K562 (cell line): Measurements from ENCODE around the gene SH2D3A. TPM values are rescaled to one million over a fixed set of nuclear protein-coding genes. Genes with fewer than 3 reads are reported as not detected.

Experiments
- ATAC-seq: fragments of 200-7000 bp; cut with Tn5 transposase; 3 replicates; pipeline ENCODE4 v1.9.1; 2020; ENCODE audit warnings: moderate library complexity
- BruUV-seq: library from RNA; stranded (reverse); fragments of 400-500 nt; replicated peaks from 2 replicates; lab custom pipeline; 2021; lab: Mats Ljungman, UMichigan
- CTCF ChIA-PET: fragments of 300-600 bp; formaldehyde crosslinking; extraction: SDS; loops from one replicate; lab custom pipeline; 2021; ENCODE audit warnings: low intra/inter-chr PET ratio; lab: Yijun Ruan, JAX
- POLR2A ChIA-PET: fragments of 300-600, 350-650 bp; sonication (Branson Sonifier 250); formaldehyde crosslinking; extraction: SDS; loops from one replicate; lab custom pipeline; 2021; ENCODE audit warnings: antibody characterized with exemption, inconsistent platforms; lab: Yijun Ruan, JAX
- DNase-seq, 4 experiments: peaks; one replicate each; pipeline versions ENCODE4 v3.0.0 to v3.0.0-alpha.2; 2011 to 2018; ENCODE audit warnings: low spot score in 3 of 4, mixed read lengths in 3 of 4; ENCODE audit errors: extremely low read depth in 1 of 4
- FAIRE-seq: peaks from 2 replicates; lab custom pipeline; 2011; peaks lifted over from hg19 to GRCh38; lab: Jason Lieb, UNC
- H2AFZ ChIP-seq: 2 replicates; pipeline ENCODE4 v1.6.0; 2011; ENCODE audit warnings: low read depth, low read length, control low read depth, inconsistent platforms
- H3K27ac ChIP-seq: fragments of 200-600 bp; 3 replicates; pipeline ENCODE4 v1.8.0; 2011; ENCODE audit warnings: low read depth, mild to moderate bottlenecking, control low read depth, inconsistent platforms, low read length, moderate library complexity, mixed read lengths; ENCODE audit errors: extremely low read depth
- H3K27me3 ChIP-seq, 2 experiments: fragments of 300-600 bp in 1 of 2; 2 replicates in 1 of 2; 3 replicates in 1 of 2; pipeline versions ENCODE4 v1.6.0 to v1.8.0; 2011; ENCODE audit warnings: inconsistent platforms in 2 of 2, low read length in 2 of 2, mild to moderate bottlenecking in 1 of 2, mixed read lengths in 1 of 2, moderate library complexity in 1 of 2; ENCODE audit not compliant: control insufficient read depth in 2 of 2, insufficient read depth in 2 of 2
- H3K36me3 ChIP-seq: fragments of 300-600 bp; 3 replicates; pipeline ENCODE4 v1.8.0; 2011; ENCODE audit warnings: mild to moderate bottlenecking, low read length, inconsistent platforms; ENCODE audit not compliant: control insufficient read depth, insufficient read depth
- H3K4me1 ChIP-seq, 2 experiments: fragments of 200-600 bp in 1 of 2; replicated peaks in 1 of 2; 2 replicates in 1 of 2; 3 replicates in 1 of 2; pipeline versions ENCODE4 v1.5.1 to v1.8.0; 2011; ENCODE audit warnings: inconsistent platforms in 2 of 2, low read length in 2 of 2, mild to moderate bottlenecking in 1 of 2, mixed read lengths in 1 of 2, moderate library complexity in 1 of 2; ENCODE audit not compliant: control insufficient read depth in 2 of 2, insufficient read depth in 2 of 2
- H3K4me2 ChIP-seq: 2 replicates; pipeline ENCODE4 v1.6.1; 2011; ENCODE audit warnings: low read length, control low read depth, inconsistent platforms, mixed read lengths; ENCODE audit not compliant: insufficient read depth
- H3K4me3 ChIP-seq: fragments of 200-600 bp; sonication (generic), shearing (Covaris generic); 2 replicates; pipeline ENCODE4 v1.5.1; 2016; ENCODE audit warnings: control low read depth, inconsistent platforms
- H3K79me2 ChIP-seq: fragments of 200-600 bp; 3 replicates; pipeline ENCODE4 v1.8.0; 2011; ENCODE audit warnings: low read length, inconsistent platforms; ENCODE audit not compliant: control insufficient read depth, insufficient read depth
- H3K9ac ChIP-seq, 2 experiments: 2 replicates each; pipeline versions ENCODE4 v1.6.0 to v1.6.1; 2011; ENCODE audit warnings: low read depth in 2 of 2, low read length in 2 of 2, control low read depth in 1 of 2, inconsistent platforms in 1 of 2, mild to moderate bottlenecking in 1 of 2, mixed read lengths in 1 of 2; ENCODE audit not compliant: insufficient read depth in 1 of 2
- H3K9me1 ChIP-seq: one replicate; pipeline ENCODE4 v1.6.0; 2011; ENCODE audit warnings: inconsistent platforms, mild to moderate bottlenecking, low read length, moderate library complexity; ENCODE audit not compliant: control insufficient read depth, insufficient read depth
- H3K9me3 ChIP-seq: replicated peaks from 2 replicates; pipeline ENCODE4 v1.5.1; 2011; ENCODE audit warnings: low read depth, low read length, inconsistent platforms; ENCODE audit not compliant: control insufficient read depth, insufficient read depth
- H4K20me1 ChIP-seq: replicated peaks from 2 replicates; pipeline ENCODE4 v1.6.1; 2011; ENCODE audit warnings: low read length, inconsistent platforms, mixed read lengths; ENCODE audit not compliant: control insufficient read depth, insufficient read depth
- CBFB ChIP-seq: sonication (generic); formaldehyde crosslinking; IDR thresholded peaks from 2 replicates; pipeline ENCODE4 v1.4.0; 2020; ENCODE audit warnings: mild to moderate bottlenecking, missing genetic modification reagents
- DPF2 ChIP-seq: fragments of 450-650 bp; IDR thresholded peaks from 2 replicates; pipeline ENCODE4 v1.6.1; 2016
- HDGF ChIP-seq: fragments of 450-650 bp; IDR thresholded peaks from 2 replicates; pipeline ENCODE4 v1.6.1; 2016
- HNRNPH1 ChIP-seq: fragments of 200-400 bp; formaldehyde crosslinking; optimal IDR thresholded peaks from 2 replicates; pipeline ENCODE3; 2017; ENCODE audit warnings: low read depth, mild to moderate bottlenecking, low read length, moderate library complexity
- KDM1A ChIP-seq, 2 experiments: fragments of 450-650 bp; IDR thresholded peaks; 2 replicates each; pipeline ENCODE4 v1.6.1; 2016; ENCODE audit warnings: mild to moderate bottlenecking in 2 of 2
- MAFG ChIP-seq: fragments of 450-650 bp; conservative IDR thresholded peaks from 2 replicates; pipeline ENCODE4 v1.6.1; 2016; ENCODE audit warnings: missing genetic modification characterization, missing compliant biosample characterization
- NR2C1 ChIP-seq, 2 experiments: fragments of 450-650 bp; IDR thresholded peaks; 2 replicates each; pipeline ENCODE4 v1.6.1; 2017; ENCODE audit warnings: mild to moderate bottlenecking in 2 of 2, antibody characterized with exemption in 1 of 2, inconsistent platforms in 1 of 2, missing compliant biosample characterization in 1 of 2, missing genetic modification characterization in 1 of 2
- RFX5 ChIP-seq: IDR thresholded peaks from 2 replicates; pipeline ENCODE4 v1.6.1; 2011; ENCODE audit warnings: low read depth, mild to moderate bottlenecking, improper control_type of control experiment, low read length
- SMARCC2 ChIP-seq: fragments of 450-650 bp; IDR thresholded peaks from 2 replicates; pipeline ENCODE4 v1.6.1; 2017; ENCODE audit warnings: antibody characterized with exemption, moderate library complexity, mild to moderate bottlenecking, low read depth
- WGBS: fragments of 100-300 bp; shearing (Covaris generic); methylation state at CpG from one replicate; pipeline ENCODE4 v1.1.6; 2016; ENCODE audit warnings: low coverage, mixed read lengths; ENCODE audit not compliant: insufficient coverage; ENCODE audit errors: missing lambda C conversion rate; 5-methylcytosine and 5-hydroxymethylcytosine counted together
- in situ Hi-C: fragments of 300-500 bp; cut with MboI; formaldehyde crosslinking; loops from 4 replicates; pipeline ENCODE4 v1.15.0; 2018; ENCODE audit warnings: inconsistent platforms, mixed read lengths
- intact Hi-C: fragments of 100-400 bp; cut with micrococcal nuclease; formaldehyde crosslinking; loops from 2 replicates; pipeline ENCODE4 v1.14.2; 2022
- polyA plus RNA-seq, 8 experiments: library from polyadenylated mRNA; depleted of rRNA in 4 of 8; stranded (reverse) in 5 of 8; unstranded in 3 of 8; fragments of >200 nt; fragmentation: Nextera tagmentation in 2 of 8; fragmentation: Illumina TruSeq in 1 of 8; extraction: Ambion mirVana in 2 of 8; extraction: Trizol in 1 of 8; gene quantifications; 2 replicates each; pipeline versions ENCODE4 v1.2.1 to v1.2.3, GENCODE V29; 2011 to 2014; ENCODE audit warnings: inconsistent platforms in 1 of 8, missing spikeins in 1 of 8
- total RNA-seq, 7 experiments: library from RNA; depleted of rRNA in 6 of 7; stranded (reverse); fragments of >200 nt in 6 of 7; fragmentation: Illumina TruSeq in 2 of 7; extraction: Trizol in 2 of 7; gene quantifications; 2 replicates each; pipeline versions ENCODE4 v1.2.1 to v1.2.3, GENCODE V29; 2011 to 2021; ENCODE audit warnings: low replicate concordance in 1 of 7
- TF ChIP-seq, protein P1 (sequence below): sonication (generic); formaldehyde crosslinking; IDR thresholded peaks from 2 replicates; pipeline ENCODE4 v1.8.0; 2022; ENCODE audit warnings: mild to moderate bottlenecking, missing genetic modification reagents
- TF ChIP-seq, protein P2 (sequence below), 2 experiments: IDR thresholded peaks; 2 replicates each; pipeline ENCODE4 v1.6.1; 2012; ENCODE audit warnings: improper control_type of control experiment in 2 of 2, low read depth in 2 of 2, low read length in 2 of 2, borderline replicate concordance in 1 of 2
- TF ChIP-seq, protein P3 (sequence below), 2 experiments: fragments of 450-650 bp; conservative IDR thresholded peaks; 2 replicates each; pipeline ENCODE4 v1.6.1; 2017; ENCODE audit warnings: mild to moderate bottlenecking in 2 of 2, moderate library complexity in 2 of 2

Gene SH2D3A
- total and polyA plus RNA-seq, 9 of the 15 experiments (the other 6 are each of a cell fraction or from before 2014, with no cell fraction given) = 0.75 to 26.3 (median 8.9) TPM

DNA sequence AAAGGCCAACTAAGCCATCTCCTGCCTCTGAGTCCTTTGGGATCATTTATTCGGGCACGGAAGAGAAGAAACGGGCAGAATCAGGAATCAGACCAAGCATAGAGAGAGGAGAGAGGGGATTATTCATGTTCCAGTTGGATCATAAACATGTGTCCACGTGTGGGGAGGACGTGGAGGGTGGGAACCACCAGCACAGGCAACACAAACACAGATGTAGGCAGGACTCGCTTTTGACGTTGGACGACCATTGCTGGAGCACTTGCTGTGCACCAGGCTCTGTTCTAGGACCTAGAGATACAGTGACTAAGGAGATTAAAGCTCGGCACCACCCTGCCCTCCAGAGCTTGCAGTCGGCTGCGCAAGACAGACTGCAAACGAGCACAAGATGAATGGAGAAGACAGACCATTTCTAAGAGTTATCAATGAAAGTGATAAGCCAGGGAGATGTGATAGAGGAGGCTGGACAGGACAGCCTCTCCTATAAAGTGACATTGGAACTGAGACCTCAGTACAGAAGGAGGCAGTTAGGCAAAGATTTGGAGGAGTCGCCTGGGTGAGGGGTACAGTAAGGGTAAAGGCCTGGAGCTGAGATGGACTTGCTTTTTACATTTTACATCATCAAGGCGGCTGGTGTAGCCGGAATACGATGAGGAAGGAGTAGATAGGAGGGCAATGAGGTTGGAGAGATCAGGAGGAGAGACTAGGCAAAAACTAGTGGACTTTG lies 716 bp downstream of the SH2D3A start:
- Histone ChIP-seq H3K9me3 (no peaks in the 10 kb centered on the region), H3K9ac (peak overlapping the region; percentile 67 to 93), H4K20me1 (no peaks in the 10 kb centered on the region), H3K4me2 (peak overlapping the region; percentile 91), H3K27ac (peak overlapping the region; percentile 65), H3K79me2 (peaks cover 13% of the 10 kb centered on the region), H3K27me3 (no peaks in the 10 kb centered on the region), H3K9me1 (peaks cover 4% of the 10 kb centered on the region), H3K36me3 (no peaks in the 10 kb centered on the region; the same call in 2 of the 3 replicates), H3K4me1 (peaks cover 9 to 23% of the 10 kb centered on the region in 2 experiments), H2AFZ (peak overlapping the region; percentile 95), H3K4me3 (peak overlapping the region; percentile 64)
- ChIA-PET POLR2A (interaction anchor here (0.7 to 1.6 kb wide), 5 partner anchors 13 to 236 kb away, joined by 3 to 7 read pairs (median 5); partner anchors contain the start of gene TNFSF9), CTCF (no interaction called here)
- in situ Hi-C loops (no loop called here), intact Hi-C loops (loop anchor here (2.0 to 10.0 kb wide), 2 partner anchors 28 to 98 kb away; partner anchors contain the start of gene TRIP10)
- ATAC-seq (peak; percentile 13; the same call in 2 of the 3 replicates), DNase-seq (peak in 1 of 4 experiments; percentile 54), FAIRE-seq (peak; percentile 63)
- BruUV-seq = TSS peak; percentile 76
- WGBS = 13% methylated on average over 16 of the region's 16 CpGs
- TF ChIP-seq KDM1A (IDR thresholded peaks at IDR 0.05) = peak in 1 of 2 experiments; percentile 59; a peak in 1 of 4 replicates
- 0 out of 2 replicates have a peak, but pooled peaks have one; percentile 4 for TF ChIP-seq MAFG (tag)
- no peak for TF ChIP-seq HNRNPH1
- 0 out of 2 replicates have a peak, but pooled peaks have one; percentile 8 for TF ChIP-seq DPF2
- TF ChIP-seq, protein P1, sequence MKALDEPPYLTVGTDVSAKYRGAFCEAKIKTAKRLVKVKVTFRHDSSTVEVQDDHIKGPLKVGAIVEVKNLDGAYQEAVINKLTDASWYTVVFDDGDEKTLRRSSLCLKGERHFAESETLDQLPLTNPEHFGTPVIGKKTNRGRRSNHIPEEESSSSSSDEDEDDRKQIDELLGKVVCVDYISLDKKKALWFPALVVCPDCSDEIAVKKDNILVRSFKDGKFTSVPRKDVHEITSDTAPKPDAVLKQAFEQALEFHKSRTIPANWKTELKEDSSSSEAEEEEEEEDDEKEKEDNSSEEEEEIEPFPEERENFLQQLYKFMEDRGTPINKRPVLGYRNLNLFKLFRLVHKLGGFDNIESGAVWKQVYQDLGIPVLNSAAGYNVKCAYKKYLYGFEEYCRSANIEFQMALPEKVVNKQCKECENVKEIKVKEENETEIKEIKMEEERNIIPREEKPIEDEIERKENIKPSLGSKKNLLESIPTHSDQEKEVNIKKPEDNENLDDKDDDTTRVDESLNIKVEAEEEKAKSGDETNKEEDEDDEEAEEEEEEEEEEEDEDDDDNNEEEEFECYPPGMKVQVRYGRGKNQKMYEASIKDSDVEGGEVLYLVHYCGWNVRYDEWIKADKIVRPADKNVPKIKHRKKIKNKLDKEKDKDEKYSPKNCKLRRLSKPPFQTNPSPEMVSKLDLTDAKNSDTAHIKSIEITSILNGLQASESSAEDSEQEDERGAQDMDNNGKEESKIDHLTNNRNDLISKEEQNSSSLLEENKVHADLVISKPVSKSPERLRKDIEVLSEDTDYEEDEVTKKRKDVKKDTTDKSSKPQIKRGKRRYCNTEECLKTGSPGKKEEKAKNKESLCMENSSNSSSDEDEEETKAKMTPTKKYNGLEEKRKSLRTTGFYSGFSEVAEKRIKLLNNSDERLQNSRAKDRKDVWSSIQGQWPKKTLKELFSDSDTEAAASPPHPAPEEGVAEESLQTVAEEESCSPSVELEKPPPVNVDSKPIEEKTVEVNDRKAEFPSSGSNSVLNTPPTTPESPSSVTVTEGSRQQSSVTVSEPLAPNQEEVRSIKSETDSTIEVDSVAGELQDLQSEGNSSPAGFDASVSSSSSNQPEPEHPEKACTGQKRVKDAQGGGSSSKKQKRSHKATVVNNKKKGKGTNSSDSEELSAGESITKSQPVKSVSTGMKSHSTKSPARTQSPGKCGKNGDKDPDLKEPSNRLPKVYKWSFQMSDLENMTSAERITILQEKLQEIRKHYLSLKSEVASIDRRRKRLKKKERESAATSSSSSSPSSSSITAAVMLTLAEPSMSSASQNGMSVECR (CRISPR knock-in tag) = peak; percentile 38; the same call in 1 of the 2 replicates
- TF ChIP-seq CBFB (CRISPR knock-in tag) = no peak
- TF ChIP-seq, protein P2, sequence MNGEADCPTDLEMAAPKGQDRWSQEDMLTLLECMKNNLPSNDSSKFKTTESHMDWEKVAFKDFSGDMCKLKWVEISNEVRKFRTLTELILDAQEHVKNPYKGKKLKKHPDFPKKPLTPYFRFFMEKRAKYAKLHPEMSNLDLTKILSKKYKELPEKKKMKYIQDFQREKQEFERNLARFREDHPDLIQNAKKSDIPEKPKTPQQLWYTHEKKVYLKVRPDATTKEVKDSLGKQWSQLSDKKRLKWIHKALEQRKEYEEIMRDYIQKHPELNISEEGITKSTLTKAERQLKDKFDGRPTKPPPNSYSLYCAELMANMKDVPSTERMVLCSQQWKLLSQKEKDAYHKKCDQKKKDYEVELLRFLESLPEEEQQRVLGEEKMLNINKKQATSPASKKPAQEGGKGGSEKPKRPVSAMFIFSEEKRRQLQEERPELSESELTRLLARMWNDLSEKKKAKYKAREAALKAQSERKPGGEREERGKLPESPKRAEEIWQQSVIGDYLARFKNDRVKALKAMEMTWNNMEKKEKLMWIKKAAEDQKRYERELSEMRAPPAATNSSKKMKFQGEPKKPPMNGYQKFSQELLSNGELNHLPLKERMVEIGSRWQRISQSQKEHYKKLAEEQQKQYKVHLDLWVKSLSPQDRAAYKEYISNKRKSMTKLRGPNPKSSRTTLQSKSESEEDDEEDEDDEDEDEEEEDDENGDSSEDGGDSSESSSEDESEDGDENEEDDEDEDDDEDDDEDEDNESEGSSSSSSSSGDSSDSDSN (IDR thresholded peaks at IDR 0.05; ENCODE audit: borderline replicate concordance in 1 of 2, low read depth in 2 of 2, low read length in 2 of 2) = 0 out of 4 replicates have a peak, but pooled peaks of 1 of the 2 experiments have one; percentile 25
- TF ChIP-seq NR2C1 (IDR thresholded peaks at IDR 0.05) = peak; percentile 72
- peak; percentile 66 for TF ChIP-seq NR2C1 (tag; IDR thresholded peaks at IDR 0.05)
- no peak for TF ChIP-seq SMARCC2
- TF ChIP-seq, protein P3, sequence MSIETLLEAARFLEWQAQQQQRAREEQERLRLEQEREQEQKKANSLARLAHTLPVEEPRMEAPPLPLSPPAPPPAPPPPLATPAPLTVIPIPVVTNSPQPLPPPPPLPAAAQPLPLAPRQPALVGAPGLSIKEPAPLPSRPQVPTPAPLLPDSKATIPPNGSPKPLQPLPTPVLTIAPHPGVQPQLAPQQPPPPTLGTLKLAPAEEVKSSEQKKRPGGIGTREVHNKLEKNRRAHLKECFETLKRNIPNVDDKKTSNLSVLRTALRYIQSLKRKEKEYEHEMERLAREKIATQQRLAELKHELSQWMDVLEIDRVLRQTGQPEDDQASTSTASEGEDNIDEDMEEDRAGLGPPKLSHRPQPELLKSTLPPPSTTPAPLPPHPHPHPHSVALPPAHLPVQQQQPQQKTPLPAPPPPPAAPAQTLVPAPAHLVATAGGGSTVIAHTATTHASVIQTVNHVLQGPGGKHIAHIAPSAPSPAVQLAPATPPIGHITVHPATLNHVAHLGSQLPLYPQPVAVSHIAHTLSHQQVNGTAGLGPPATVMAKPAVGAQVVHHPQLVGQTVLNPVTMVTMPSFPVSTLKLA (conservative IDR thresholded peaks at IDR 0.05) = peak in 1 of 2 experiments; percentile 45; a peak in 2 of 4 replicates
- TF ChIP-seq HDGF = 0 out of 2 replicates have a peak, but pooled peaks have one; percentile 19
- no peak for TF ChIP-seq RFX5
